Measurements from ENCODE around the gene SIKE1.
"Not testable (repeated sequence)": the region's sequence is repeated elsewhere in the genome, so short reads cannot be mapped to it uniquely, and the experiment has no call there.

SIKE1 gene

DNA sequence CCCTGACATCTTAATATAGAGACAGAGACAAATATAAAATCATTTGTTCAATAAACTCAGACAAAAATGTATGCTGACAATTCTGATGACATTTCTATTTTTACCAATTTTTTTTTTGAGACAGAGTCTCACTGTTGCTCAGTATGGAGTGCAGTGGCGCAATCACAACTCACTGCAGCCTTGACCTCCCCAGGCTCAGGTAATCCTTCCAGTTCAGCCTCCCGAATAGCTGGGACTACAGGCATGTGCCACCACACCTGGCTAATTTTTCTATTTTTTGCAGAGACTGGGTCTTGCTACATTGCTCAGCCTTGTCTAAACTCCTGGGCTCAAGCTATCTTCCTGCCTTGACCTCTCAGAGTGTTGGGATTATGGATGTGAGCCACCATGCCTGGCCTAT, 13.6 kb upstream of the SIKE1 start:
- no peak overlapping the region for H3K27ac ChIP-seq
- no peak for TF ChIP-seq ZFX (IDR thresholded peaks at IDR 0.05; ENCODE audit: borderline replicate concordance)
- TF ChIP-seq, protein P1, sequence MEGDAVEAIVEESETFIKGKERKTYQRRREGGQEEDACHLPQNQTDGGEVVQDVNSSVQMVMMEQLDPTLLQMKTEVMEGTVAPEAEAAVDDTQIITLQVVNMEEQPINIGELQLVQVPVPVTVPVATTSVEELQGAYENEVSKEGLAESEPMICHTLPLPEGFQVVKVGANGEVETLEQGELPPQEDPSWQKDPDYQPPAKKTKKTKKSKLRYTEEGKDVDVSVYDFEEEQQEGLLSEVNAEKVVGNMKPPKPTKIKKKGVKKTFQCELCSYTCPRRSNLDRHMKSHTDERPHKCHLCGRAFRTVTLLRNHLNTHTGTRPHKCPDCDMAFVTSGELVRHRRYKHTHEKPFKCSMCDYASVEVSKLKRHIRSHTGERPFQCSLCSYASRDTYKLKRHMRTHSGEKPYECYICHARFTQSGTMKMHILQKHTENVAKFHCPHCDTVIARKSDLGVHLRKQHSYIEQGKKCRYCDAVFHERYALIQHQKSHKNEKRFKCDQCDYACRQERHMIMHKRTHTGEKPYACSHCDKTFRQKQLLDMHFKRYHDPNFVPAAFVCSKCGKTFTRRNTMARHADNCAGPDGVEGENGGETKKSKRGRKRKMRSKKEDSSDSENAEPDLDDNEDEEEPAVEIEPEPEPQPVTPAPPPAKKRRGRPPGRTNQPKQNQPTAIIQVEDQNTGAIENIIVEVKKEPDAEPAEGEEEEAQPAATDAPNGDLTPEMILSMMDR (IDR thresholded peaks at IDR 0.05): no peak

DNA sequence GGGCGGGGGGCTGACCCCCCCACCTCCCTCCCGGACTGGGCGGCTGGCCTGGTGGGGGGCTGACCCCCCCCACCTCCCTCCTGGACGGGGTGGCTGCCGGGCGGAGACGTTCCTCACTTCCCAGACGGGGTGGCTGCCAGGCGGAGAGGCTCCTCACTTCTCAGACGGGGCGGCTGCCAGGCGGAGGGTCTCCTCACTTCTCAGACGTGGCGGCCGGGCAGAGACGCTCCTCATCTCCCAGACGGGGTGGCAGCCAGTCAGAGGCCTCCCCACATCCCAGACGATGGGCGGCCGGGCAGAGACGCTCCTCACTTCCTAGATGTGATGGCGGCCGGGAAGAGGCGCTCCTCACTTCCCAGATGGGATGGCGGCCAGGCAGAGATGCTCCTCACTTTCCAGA, 10.1 kb upstream of the SIKE1 start:
- not testable (repeated sequence) for H3K27ac ChIP-seq

DNA sequence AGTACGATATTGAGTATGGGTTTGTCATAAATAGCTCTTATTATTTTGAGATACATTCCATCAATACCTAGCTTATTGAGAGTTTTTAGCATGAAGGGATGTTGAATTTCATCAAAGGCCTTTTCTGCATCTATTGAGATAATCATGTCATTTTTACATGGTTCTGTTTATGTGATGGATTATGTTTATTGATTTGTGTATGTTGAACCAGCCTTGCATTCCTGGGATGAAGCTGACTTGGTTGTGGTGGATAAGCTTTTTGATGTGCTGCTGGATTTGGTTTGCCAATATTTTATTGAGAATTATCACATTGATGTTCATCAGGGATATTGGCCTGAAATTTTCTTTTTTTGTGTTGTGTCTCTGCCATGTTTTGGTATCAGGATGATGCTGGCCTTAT, 6.0 kb upstream of the SIKE1 start:
- H3K27ac ChIP-seq: not testable (repeated sequence)

DNA sequence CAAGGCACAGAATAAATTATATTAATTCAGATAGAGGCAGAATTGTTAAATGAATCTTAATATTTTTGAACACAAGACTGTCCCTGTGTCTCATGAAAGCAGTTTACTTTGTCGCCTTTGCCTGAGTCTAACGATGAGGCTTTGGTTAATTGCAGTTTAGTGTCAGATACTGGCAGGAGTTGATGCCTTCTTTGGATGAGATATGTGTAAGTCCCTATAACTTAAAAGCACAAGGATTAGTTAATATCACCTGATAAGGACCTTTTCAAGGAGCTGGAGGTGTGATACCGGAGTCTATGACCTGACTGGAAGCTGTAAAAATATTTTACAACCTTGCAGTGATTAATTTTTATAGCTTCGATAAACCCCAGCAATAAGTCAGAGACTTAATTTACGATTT, 2.0 kb upstream of the SIKE1 start:
- H3K27ac ChIP-seq: no peak overlapping the region
- no peak for TF ChIP-seq ZFX (IDR thresholded peaks at IDR 0.05; ENCODE audit: borderline replicate concordance)
- TF ChIP-seq, protein P1 (IDR thresholded peaks at IDR 0.05): no peak

DNA sequence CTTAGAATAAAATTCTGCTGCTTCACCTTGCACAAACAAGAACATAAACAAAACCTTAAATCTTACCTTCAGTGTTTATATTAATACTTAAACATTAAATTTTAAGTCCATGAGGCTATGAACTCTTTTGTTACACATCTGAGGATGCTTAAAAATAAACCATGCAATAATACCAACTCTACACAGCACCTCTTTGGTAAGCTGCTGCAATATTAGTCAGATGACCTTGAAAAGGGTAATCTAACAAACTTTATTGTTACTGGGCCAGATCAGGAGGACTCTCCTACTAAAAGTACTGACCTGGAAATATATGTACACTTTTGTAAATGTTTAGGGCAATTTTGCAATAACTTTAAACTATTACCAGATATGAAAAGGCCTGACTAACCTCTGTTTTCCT, 763 bp downstream of the SIKE1 start:
- TF ChIP-seq ZFX (IDR thresholded peaks at IDR 0.05; ENCODE audit: borderline replicate concordance): no peak
- TF ChIP-seq, protein P1 (IDR thresholded peaks at IDR 0.05): no peak
- peak overlapping the region; percentile 90 for H3K27ac ChIP-seq

DNA sequence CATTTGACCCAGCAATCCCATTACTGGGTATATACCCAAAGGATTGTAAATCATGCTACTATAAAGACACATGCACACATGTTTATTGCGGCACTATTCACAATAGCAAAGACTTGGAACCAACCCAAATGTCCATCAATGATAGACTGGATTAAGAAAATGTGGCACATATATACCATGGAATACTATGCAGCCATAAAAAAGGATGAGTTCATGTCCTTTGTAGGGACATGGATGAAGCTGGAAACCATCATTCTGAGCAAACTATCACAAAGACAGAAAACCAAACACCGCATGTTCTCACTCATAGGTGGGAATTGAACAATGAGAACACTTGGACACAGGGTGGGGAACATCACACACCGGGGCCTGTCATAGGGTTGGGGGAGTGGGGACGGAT, 3.8 kb downstream of the SIKE1 start:
- H3K27ac ChIP-seq: not testable (repeated sequence)

DNA sequence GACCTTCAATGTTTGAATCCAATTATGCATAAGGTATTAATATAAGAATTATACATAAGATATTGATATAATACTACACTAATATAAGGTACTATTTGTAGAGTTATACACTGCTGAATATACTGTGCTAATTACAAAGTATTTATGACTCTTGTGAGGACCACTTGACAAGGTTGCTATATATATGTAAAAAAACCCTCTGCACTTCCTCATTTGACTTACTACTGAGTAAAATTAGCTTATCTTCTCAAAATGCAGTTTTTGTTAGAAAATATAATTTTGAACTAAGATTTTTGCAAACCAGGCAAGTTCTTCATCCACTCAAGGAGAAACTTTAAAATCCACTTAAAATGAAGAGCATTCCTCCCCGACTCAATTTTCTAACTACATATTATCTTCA, 8.5 kb downstream of the SIKE1 start:
- TF ChIP-seq, protein P1 (IDR thresholded peaks at IDR 0.05): no peak
- no peak for TF ChIP-seq ZFX (IDR thresholded peaks at IDR 0.05; ENCODE audit: borderline replicate concordance)
- H3K27ac ChIP-seq: no peak overlapping the region

DNA sequence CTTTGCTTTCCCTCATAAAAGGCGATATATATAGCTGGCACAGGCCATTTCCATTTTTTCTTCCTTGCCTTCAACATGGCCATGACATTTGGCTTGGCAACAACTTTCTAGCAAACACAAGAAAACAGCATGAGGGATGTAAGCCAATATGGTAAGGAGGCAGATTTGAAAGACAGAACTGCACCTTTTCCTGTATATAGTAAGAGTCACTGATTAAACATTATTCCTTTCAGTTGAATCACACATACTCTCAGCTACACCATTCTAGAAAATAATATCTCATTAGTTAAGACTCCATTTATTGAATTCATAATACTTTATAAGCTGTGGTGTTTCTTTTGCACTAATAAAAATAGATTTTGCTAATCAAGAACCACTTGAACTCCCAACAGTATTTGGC, 9.5 kb downstream of the SIKE1 start:
- no peak overlapping the region for H3K27ac ChIP-seq
- TF ChIP-seq, protein P1 (IDR thresholded peaks at IDR 0.05): no peak
- TF ChIP-seq ZFX (IDR thresholded peaks at IDR 0.05; ENCODE audit: borderline replicate concordance): no peak

DNA sequence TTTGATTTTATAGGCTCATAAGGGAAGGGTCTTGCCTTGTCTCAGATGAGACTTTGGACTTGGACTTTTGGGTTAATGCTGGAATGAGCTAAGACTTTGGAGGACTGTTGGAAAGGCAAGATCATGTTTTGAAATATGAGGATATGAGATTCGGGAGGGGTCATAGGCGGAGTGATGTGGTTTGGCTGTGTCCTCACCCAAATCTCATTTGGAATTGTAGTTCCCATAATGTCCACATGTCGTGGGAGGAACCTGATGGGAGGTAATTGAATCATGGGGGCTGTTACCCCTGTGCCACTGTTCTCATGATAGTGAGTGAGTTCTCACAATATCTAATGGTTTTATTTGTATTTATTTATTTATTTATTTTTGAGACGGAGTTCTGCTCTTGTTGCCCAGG, 15.8 kb downstream of the SIKE1 start:
- TF ChIP-seq, protein P1 (IDR thresholded peaks at IDR 0.05): 0 out of 2 replicates have a peak, but pooled peaks have one; percentile 13
- no peak for TF ChIP-seq ZFX (IDR thresholded peaks at IDR 0.05; ENCODE audit: borderline replicate concordance)
- H3K27ac ChIP-seq: no peak overlapping the region

Measured in 22Rv1 (cell line).